KOPT-K1 (cell line): Measurements from ENCODE around the gene MBNL2.

Experiments
- H3K27ac ChIP-seq: fragments of 200-600 bp; sonication (generic); 2 replicates; pipeline ENCODE4 v1.5.1; 2016; ENCODE audit warnings: antibody characterized with exemption, mild to moderate bottlenecking, low read depth, low read length; ENCODE audit not compliant: poor library complexity, severe bottlenecking
- H3K36me3 ChIP-seq: fragments of 200-600 bp; sonication (generic); 2 replicates; pipeline ENCODE4 v1.5.1; 2017; ENCODE audit warnings: antibody characterized with exemption, mild to moderate bottlenecking, low read length, moderate library complexity; ENCODE audit not compliant: insufficient read depth
- H3K9me3 ChIP-seq: fragments of 200-600 bp; sonication (generic); 2 replicates; pipeline ENCODE4 v1.5.1; 2017; ENCODE audit warnings: antibody characterized with exemption, low read length, mild to moderate bottlenecking; ENCODE audit not compliant: insufficient read depth, poor library complexity, severe bottlenecking

The MBNL2 gene

GRCh38 chr13:97235549-97236231, 13.6 kb downstream of the MBNL2 start:
- no peak overlapping the region for H3K27ac ChIP-seq
- H3K36me3 ChIP-seq, result no peaks in the 10 kb centered on the region

GRCh38 chr13:97237388-97237787, 15.3 kb downstream of the MBNL2 start:
- Histone ChIP-seq H3K36me3 (no peaks in the 10 kb centered on the region), H3K27ac (no peak overlapping the region), H3K9me3 (no peaks in the 10 kb centered on the region)

More at GRCh38 chr13:97235549-97236231, 13.6 kb downstream of the MBNL2 start:
- H3K9me3 ChIP-seq, result no peaks in the 10 kb centered on the region

GRCh38 chr13:97238432-97238831, 16.3 kb downstream of the MBNL2 start:
- H3K9me3 ChIP-seq, result no peaks in the 10 kb centered on the region
- no peak overlapping the region for H3K27ac ChIP-seq
- no peaks in the 10 kb centered on the region for H3K36me3 ChIP-seq

GRCh38 chr13:97238883-97239282, 16.8 kb downstream of the MBNL2 start:
- no peaks in the 10 kb centered on the region for H3K36me3 ChIP-seq
- H3K27ac ChIP-seq, result no peak overlapping the region
- H3K9me3 ChIP-seq, result no peaks in the 10 kb centered on the region

- Histone ChIP-seq H3K27ac (no peak overlapping the region), H3K9me3 (no peaks in the 10 kb centered on the region), H3K36me3 (no peaks in the 10 kb centered on the region)
These were observed 17.2 kb downstream of the MBNL2 start for GRCh38 chr13:97239306-97239705.

- Histone ChIP-seq H3K36me3 (no peaks in the 10 kb centered on the region), H3K27ac (no peak overlapping the region), H3K9me3 (no peaks in the 10 kb centered on the region)
These were observed 18.0 kb downstream of the MBNL2 start for GRCh38 chr13:97239943-97240787.

- no peaks in the 10 kb centered on the region for H3K36me3 ChIP-seq
- no peak overlapping the region for H3K27ac ChIP-seq
These were observed 18.9 kb downstream of the MBNL2 start for GRCh38 chr13:97240788-97241734.

GRCh38 chr13:97241761-97242160, 19.6 kb downstream of the MBNL2 start:
- H3K27ac ChIP-seq, result no peak overlapping the region
- H3K9me3 ChIP-seq, result no peaks in the 10 kb centered on the region
- H3K36me3 ChIP-seq, result no peaks in the 10 kb centered on the region

More at GRCh38 chr13:97240788-97241734, 18.9 kb downstream of the MBNL2 start:
- no peaks in the 10 kb centered on the region for H3K9me3 ChIP-seq

GRCh38 chr13:97242755-97243497, 20.8 kb downstream of the MBNL2 start:
- Histone ChIP-seq H3K36me3 (no peaks in the 10 kb centered on the region), H3K9me3 (no peaks in the 10 kb centered on the region), H3K27ac (no peak overlapping the region)

- Histone ChIP-seq H3K36me3 (no peaks in the 10 kb centered on the region), H3K27ac (no peak overlapping the region), H3K9me3 (no peaks in the 10 kb centered on the region)
These were observed 22.0 kb downstream of the MBNL2 start for GRCh38 chr13:97243915-97244781.

- H3K9me3 ChIP-seq, result no peaks in the 10 kb centered on the region
- no peak overlapping the region for H3K27ac ChIP-seq
- H3K36me3 ChIP-seq, result no peaks in the 10 kb centered on the region
These were observed 22.9 kb downstream of the MBNL2 start for GRCh38 chr13:97245011-97245410.

GRCh38 chr13:97246596-97247158, 24.5 kb downstream of the MBNL2 start:
- H3K9me3 ChIP-seq, result no peaks in the 10 kb centered on the region
- H3K27ac ChIP-seq, result no peak overlapping the region
- H3K36me3 ChIP-seq, result no peaks in the 10 kb centered on the region

- no peak overlapping the region for H3K27ac ChIP-seq
- H3K36me3 ChIP-seq, result no peaks in the 10 kb centered on the region
These were observed 26.1 kb downstream of the MBNL2 start for GRCh38 chr13:97248243-97248642.

More at GRCh38 chr13:97248243-97248642, 26.1 kb downstream of the MBNL2 start:
- no peaks in the 10 kb centered on the region for H3K9me3 ChIP-seq
